Activated T-helper 1 cell treated with Interleukin-2 at 50 U/mL for 16 hours (primary cell): ENCODE data around the gene UCKL1.
"Not testable (repeated sequence)": the region's sequence is repeated elsewhere in the genome, so short reads cannot be mapped to it uniquely, and the experiment has no call there.

Experiments used
- DNase-seq: peaks from one replicate; pipeline ENCODE4 v3.0.0-alpha.2; 2020; ENCODE audit warnings: low read depth

Gene UCKL1

DNA sequence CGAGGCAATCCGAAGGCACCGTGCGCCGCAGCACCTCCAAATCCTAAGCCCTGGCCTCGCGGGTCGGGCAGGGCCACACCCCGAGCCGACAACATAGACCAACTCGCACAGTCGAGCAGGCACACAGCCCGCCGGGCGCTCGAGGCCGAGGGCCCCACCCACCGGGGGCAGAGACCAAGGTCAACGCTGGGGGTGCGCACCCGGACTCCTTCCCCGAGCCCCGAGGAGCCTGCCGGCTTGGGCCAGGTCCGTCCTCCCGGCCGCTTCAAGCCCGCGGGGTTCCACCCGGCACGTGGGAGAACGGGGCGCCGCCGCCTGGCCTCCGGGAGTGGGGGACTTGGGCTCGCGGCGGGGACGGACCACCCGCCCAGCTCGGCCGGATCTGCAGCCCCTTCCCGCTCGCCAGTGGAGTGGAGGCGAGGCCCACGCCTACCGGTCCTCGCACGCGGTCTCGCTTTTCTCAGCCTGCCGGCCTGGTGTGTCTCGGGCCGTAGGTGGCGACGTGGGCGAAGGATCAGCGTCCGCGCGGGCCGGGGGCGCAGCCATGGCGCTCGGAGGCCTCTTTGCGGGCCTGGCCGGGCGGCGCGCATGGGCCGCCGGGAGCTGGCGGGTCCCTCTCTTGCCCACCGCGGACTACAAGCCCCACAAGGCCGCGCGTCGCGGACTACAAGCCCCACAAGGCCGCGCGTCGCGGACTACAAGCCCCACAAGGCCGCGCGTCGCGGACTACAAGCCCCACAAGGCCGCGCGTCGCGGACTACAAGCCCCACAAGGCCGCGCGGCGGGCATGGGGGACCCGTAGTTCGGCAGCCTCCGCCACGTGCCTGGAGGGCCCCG, at the start of gene UCKL1:
UCKL1 (minus strand) TSS at position 590 of the 837 bp plus-strand sequence; CDS start at position 546, 44 bp downstream.
- peak; percentile 84 for DNase-seq

DNA sequence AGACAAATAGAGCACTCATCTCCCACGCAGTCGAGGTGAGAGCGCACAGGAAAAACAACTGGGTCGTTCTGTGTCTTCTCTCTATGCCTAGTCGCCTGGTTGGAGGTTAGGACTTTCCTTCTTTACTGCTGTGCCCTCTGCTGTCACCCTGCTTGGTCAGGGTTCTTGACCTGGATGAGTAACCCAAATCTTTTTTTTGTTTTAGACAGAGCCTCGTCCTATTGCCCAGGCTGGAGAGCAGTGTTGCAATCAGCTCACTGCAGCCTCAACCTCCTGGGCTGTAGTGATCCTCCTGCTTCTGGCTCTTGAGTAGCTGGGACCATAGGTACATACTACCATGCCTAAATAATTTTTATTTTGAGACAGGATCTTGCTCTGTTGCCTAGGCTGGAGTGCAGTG, 49.2 kb upstream of the UCKL1 start:
- no peak for DNase-seq

DNA sequence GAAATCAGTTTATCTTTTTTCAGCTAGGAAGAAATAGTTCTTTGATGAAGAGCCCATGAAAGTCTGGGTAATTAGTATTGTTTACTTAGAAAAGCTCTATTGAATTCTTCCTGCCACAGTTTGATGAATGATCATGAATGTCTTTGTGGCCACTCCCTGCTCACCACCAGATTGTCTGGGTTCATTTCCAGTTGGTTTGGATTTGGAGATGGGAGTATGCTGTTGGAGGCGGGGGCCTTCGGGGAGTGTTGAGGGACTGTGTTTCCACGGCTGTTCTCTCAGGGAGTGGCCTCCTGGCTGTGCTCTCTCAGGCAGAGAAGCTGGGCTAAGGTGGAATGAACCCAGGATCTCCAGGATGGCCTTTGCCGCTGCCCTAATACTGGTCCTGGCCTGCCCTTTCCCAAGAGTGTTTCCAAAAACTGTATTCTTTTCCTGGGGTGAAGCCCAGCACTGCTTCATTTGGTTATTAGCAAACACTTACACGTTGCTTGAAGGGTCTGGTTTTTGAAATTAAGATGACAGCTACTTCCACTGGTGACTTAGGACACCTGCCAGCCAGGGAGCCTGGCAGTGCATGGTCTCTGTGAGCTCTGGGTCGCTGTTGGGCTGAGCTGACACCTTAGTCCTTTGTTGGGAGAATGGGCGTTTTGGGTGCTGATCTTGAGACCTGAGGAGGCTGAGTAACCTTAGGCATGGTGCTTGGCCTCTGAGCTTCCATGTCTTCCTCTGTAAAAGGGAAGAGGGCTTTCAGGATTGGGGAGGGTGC, 47.9 kb upstream of the UCKL1 start:
- DNase-seq = no peak

DNA sequence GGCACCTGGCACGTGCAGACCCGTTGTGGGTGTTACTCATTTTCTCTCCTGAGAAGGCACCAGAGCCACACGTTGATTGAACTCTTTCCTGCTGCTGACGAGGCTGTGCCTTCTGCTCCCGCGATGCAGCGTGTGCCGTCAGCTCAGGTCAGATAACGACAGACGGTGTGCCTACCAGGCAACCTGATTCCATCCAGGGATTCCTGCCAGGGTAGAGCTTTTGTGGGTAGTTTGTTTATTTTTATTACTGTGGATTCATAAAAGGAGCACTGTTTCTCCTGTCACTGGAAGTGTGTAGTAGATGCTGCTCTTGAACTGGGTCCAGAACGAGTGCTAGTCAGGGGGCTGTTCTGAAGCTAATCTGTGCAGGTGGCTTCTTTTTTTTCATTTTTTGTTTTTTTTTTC, 45.4 kb upstream of the UCKL1 start:
- no peak for DNase-seq

DNA sequence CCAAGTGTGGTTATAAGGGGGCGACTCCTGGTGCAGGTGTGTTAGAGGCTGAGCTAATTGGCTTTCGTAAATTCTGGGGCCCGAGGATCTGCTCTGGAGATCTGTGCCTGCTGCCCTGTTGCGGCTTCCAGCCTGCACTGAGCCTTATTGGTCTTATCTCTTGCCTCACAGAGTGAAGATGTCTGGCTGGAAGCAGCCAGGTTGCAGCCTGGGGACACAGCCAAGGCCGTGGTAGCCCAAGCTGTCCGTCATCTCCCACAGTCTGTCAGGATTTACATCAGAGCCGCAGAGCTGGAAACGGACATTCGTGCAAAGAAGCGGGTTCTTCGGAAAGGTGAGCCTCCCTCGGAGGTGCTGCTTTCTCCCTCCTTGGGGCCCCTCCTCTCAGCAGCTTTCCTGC, 44.7 kb upstream of the UCKL1 start:
- DNase-seq = no peak

DNA sequence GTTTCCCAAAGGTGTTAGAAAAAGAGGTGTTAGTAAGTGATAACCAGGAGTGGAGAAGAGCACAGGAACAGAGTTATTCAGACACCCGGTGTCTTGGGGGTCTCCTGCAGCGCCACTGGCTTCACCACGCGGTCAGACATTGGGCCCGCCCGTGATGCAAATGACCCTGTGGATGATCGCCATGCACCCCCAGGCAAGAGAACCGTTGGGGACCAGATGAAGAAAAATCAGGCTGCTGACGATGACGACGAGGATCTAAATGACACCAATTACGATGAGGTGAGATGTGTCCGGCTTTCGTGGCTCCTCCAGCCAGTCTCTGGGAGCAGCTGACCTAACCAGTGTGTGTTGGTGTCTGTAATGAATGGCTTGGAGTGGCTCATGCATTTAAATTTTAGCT, 26.7 kb upstream of the UCKL1 start:
- no peak for DNase-seq

DNA sequence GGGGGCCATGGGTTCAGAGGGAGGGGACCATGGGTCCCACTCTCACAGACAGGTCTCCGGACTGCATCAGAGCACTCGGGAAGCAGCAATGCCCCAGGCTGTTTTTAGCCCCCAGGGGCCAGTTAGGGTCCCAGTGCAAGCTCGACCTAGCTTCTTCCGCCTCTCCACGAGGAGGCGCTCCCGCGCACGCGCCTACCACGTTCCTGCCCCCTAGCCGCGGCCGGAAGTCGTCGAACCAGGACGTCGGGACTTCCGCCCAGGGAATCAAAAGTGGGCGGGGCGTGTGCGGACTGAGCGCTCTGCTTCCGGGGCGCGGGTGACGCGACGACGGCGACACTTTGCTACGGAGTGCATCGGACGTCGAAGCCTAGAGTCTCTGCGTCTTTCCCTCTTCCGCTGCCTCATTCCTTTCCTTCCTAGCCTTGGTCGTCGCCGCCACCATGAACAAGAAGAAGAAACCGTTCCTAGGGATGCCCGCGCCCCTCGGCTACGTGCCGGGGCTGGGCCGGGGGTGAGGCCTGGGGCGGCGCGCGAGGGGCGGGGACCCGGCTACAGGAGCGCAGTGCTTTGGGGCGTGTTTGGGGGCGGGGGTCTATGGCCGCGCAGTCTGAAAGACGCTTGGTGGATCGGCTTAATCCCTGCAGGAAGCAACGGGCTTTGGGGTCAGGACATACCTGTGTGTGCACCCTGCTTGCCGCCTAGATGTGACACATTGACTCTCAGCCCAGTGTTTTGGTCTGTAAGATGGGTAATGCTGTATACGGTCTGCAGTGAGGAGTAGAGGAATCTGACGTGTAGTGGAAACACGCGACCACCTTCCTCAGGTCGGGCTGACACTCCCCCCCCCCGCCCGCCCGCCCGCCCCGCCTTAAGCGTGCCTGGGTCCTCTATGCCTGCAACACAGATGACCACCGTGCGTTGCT, 24.9 kb upstream of the UCKL1 start, which contains the start of gene PRPF6:
PRPF6 (plus strand) TSS at position 327 of the 923 bp plus-strand sequence; CDS start at position 441, 114 bp downstream.
- DNase-seq = peak; percentile 91

DNA sequence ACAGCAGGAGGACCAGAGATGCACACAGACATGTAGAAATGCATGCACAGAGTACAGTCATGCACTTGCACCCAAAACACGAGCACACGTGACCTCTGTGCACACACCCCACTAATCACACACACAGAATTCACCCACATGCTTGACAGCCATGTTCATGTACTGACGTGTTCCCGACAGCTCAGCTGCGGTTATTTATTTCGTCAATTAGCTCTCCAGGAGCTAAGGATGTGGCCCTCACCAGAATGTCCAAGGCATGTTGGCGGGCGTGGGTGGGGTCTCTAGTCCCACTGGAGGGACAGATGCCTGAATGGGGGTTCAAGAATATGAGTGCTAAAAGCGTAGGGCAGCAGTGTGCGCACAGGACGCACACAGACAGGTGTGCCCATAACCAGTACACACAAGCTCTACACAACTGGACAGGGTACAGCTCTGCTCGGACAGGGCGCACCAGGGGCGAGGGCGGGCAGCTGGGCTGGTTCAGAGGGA, 24.1 kb upstream of the UCKL1 start:
- DNase-seq = no peak

DNA sequence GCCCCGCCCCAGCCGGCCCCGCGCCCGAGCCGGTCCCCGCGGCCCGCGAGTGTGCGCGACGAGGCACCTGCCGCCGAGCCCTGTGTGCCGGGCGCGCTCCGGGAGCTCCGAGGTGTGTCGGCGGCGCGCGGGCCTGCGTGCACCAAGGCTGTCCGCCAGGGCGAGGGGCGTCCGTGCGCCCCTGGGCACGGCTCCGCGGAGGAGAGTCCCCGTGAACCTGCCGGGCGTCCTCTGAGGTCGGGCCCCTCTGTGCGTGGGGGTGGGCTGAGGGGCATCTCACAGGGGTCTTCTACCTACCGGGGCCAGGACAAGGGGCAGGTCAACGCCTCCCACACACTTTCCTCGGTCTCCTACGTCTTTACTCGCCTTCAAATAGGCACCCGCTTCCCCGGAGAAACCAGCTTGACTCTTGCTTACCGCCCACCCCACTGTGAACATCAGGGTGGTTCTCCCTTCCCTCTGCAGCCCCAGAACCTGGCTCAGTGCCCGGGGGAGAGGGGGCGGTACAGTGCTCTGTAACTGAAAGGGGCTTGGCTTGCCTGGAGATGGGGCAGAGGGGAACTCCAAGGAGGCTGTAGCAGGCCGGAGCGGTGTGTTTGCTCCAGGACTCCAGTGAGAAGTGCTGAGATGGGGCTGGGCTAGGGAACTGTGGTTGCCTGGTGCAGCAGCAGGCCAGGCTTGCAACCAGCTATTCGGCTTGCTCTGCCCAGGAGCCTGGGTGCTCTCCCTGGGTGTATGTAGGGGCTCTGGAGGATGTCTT, 23.5 kb upstream of the UCKL1 start, which contains the start of gene SAMD10:
SAMD10 (minus strand) TSS at position 86 of the 760 bp plus-strand sequence. CDS start 175 bp downstream, outside the sequence.
- peak; percentile 49 for DNase-seq

DNA sequence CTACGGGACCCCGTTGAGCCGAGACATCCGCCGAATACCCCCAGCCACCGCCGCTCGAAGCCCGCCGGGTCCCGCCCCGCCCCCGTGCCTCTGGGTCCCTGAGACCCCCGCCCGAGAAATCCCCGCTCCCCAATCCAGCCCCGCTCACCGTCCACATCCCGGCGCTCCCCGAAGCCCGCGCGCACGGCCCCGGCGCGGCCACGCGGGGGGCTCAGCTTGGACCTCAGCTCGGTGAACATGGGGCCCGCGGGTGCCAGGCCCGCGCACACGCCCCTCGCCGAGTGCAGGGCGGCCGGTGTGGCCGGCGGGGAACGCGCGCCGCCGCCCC, 23.0 kb upstream of the UCKL1 start:
- DNase-seq = no peak

DNA sequence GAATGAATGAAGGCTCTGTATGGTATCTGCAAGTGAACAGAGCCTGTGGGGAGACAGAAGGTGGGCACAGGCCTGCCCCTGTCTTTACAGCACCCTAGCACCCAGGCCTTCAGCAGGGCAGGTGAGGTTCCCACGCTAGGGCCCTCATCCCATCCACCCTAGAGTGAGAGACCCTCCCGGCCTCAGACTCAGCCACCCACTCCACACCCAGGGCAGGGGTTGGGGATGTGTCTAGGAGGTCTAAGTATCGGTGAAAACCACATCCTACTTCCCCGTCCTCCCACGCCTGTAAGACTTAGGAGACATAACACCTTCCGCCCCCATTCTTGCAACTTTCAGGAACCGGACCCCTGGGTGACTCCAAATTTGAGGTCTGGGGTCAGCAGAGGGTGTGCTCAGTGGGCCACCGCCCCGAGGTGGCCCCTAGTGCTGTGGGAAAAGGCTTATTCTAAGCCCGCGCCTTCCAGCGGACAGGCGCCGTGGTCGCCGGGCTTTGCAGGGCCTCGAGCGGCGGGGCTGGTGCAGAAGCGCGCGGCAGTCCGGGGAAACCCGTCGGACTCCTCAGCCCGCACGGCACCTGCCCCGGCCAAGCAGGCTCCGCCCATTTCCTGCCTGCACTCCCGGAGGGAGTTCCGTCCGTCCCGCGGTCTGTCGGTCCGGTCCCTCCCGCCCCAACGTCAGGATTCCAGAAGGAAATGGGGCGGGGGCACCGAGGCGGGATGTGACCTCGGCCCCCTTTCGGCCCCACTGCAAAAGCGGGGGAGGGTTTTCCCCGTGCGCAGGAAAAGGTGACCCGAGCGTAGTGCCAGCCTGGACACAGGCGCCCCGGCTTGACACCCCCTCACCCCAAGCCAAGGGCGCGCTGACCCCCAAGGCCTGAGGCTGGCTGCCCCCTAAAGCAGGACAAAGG, 22.4 kb upstream of the UCKL1 start:
- peak; percentile 40 for DNase-seq

DNA sequence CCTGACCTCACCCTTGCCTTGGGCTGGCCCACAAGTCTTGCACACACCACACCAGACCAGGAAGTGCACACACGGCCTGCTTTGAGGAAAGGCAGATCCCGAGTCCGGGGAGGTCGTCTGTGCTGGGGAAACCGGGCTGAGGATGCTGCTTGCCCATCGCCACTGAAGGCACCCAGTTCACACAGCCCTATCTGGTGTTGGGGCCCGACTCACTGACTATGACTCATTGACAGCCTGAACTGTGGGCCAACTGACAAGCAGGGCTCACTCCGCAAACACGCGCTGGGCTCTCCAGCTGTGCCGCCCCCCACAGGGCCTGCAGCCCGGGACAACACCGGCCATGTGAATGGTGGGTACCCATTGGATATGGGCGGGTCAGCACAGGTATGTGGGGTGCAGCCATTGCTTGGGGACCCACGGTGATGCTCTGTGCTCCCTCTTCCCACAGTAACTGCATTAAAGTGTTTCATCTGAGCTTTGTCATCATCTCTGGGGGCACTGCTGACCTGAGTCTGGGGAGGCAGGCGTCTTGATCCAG, 21.6 kb upstream of the UCKL1 start:
- DNase-seq = no peak

DNA sequence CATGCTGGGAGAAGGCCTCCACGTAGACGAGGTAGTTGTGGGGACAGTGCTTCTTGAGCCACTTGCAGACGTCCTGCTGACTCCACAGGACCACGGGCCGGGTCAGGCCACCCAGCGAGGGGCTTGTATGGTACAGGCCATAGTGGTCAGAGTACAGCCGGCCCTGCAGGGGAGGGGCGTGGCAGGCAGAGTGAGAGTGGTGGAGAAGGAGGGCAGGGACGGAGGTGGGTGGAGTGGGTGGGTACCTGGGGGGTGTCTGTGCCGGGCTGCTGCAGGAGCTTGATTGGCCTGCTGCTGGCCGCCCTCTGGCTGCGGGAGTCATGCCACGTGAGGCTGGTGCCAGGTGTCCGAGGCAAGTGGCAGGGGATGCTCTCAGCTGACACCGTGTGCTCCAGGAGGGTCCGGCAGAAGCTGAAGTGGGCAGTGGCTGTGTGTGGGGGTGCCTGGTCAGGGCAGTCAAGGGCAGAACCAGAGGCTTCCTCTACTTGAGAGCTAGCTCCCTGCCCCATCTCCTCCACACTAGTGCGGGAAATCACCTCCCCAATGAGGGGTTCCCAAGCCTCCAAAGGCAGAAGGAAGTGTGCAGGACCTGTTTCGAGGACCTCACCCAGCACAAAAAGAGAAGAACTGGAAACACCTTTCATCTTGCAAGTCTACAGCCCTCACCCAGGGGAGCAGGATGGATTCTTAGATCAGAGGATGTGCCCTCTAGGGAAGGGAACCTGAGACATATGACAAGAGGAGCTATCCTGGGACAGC, 20.9 kb upstream of the UCKL1 start:
- DNase-seq = no peak

DNA sequence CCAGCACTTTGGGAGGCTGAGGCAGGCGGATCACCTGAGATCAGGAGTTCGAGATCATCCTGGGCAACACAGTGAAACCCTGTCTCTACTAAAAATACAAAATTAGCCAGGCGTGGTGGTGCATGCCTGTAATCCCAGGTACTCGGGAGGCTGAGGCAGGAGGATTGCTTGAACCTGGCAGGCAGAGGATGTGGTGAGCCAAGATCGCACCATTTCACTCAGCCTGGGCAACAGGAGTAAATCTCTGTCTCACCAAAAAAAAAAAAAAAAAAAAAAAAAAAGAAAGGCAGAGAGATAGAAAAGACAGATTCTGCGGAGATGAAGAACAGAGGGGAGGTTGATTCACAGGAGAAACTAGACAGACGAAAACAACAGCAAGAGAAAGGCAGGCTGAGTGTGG, 20.3 kb upstream of the UCKL1 start:
- DNase-seq = not testable (repeated sequence)

DNA sequence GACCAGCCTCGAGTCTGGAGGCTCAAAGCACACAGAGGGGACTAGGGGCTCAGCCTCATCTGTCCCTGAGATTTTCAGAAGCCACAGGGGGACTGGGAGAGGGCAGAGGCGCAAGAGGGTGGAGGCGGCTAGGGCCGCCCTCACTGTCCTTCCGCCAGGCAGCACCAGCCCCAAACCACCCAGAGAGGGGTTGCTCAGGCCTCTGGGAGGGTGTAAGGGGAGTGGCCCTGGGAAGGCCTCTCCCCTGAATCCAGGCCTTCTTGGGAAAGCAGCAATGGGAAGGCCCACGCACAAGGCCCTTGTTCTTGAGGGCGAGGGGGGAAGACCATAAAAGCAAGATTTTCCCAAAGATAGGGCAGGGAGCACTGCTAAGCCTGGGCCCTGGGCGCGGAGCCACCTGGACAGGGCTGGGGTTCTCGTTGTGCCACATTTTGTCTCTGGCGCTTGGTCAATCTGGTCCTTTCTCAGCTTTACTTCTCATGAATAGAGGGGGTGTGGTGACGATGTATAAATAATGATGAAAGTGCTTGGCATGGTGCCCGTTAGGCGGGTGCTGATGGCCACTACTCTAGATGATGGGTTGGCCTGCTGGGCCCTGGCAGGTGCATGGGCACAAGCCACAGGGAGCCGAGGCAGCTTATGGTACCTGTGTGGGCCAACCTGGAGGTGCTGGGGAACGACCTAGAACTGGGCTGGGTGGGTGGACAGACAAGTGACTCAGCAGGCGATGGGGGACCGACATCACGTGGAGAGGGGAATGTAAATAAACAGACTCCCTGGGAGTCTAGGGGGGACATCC, 18.4 kb upstream of the UCKL1 start:
- DNase-seq = no peak

DNA sequence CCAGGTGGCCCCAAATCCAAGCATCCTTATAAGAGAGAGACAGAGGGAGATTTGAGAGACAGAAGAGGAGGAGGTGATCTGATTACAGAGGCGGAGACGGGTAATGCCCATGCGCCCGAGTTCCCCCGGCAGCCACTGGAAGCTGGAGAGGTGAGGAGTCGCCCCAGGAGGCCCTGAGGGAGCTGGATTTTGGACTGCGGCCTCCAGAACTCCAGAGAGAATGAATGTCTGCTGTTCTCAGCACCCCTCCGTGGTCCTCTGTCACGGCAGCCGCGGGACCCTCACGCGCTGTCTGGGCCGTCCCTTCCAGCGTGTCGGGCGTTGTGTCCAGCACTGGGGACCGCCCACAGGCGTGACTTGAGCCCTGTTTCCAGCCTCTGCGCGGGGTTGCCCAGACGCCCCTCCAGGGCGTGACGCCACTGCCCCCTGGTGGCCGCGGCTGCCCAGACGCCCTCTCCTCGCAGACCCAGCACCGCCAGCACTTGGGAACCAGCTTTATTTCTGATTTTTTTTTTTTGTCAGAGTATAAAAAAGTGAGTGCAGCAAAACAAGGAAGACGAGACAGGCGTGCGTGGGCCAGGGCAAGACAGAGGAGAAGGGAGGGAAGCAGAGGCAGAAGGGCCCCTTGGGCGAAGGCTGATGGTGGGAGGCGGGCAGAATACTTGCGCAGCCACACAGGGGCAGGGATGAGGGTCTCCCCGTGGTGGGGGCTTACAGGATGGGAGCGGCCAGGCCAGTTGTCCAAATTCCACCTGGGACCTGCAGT, 17.6 kb upstream of the UCKL1 start:
- DNase-seq = peak; percentile 68

DNA sequence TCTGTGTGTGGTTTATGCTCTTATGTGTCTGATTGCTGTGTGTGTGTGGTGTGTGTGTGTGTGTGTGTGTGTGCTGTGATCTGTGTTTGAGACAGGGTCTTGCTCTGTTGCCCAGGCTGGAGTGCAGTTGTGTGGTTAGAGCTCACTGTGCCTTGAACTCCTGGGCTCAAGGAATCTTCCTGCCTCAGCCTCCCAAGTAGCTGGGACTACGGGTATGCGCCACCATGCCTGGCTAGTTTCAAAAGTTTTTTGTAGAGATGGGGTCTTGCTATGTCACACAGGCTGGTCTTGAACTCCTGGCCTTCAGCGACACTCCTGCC, 16.9 kb upstream of the UCKL1 start:
- no peak for DNase-seq
